Suppressor macrophage treated with lipopolysaccharide for 1 hour (primary cell): ENCODE data around the gene SYT10.
"Not testable (repeated sequence)": the region's sequence is repeated elsewhere in the genome, so short reads cannot be mapped to it uniquely, and the experiment has no call there.

ENCODE experiments used
- DNase-seq, 3 donors: peaks; one replicate each; pipeline ENCODE4 v3.0.0-alpha.2; 2020 to 2022

Gene SYT10

GRCh38 chr12:33331961-33332398 lies 107.6 kb downstream of the SYT10 start:
- not testable (repeated sequence) for DNase-seq

DNA sequence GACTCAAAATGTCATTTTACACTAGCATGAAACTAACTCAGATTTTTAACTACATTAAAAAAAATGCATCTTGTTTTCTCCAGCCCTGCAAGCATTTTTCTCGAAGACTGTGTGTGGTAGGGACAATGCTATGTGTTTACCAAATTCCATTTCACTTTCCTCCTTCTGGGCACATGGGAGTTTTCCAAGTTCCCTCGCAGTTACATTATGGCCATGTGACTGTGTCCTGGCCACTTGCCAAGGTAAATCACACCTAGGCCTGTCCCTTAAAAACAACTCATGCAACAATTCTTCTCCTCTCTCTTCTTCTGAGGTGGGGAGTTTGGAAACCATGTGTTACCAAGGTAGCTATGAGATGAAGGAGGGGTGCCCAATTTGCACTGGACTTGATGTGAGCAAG lies 108.7 kb downstream of the SYT10 start:
- DNase-seq, result no peak
